ENCODE measurements around the gene MYZAP. TPM values are rescaled to one million over a fixed set of nuclear protein-coding genes. Genes with fewer than 3 reads are reported as not detected.

The MYZAP gene
- total and polyA plus RNA-seq, 2 experiments from 2014 or later: 1.0 to 1.5 TPM

DNA sequence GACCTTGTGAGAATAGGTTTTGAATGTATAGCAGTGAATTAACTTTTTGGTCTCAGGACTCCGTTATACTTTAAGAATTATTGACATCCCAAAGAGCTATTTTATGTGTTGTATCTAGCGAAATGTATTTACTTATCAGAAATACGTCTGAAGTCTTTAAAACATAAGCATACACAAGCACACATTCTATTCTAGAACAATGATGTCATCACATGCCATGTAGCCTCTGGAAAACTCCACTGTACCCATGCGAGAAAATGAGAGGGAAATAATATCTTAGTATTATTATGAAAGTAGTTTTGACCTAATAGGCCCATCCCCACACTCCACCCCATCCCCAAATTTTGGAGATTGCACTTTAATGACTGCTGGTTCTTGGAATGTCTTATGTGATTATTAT, 116.3 kb downstream of the MYZAP start:
- H3K9me3 Mint-ChIP-seq: no peaks in the 10 kb centered on the region
- Histone ChIP-seq H3F3A (replicated peaks; ENCODE audit: low read depth) (no peaks in the 10 kb centered on the region), H3K4me2 (peak overlapping the region; percentile 92), H3K9me2 (ENCODE audit: insufficient read depth) (peaks cover 7% of the 10 kb centered on the region), H3K27me3 (ENCODE audit: insufficient read depth) (peaks cover under 1% of the 10 kb centered on the region; the same call in 1 of the 2 replicates), H3K79me2 (replicated peaks; ENCODE audit: insufficient read depth) (peaks cover 37% of the 10 kb centered on the region), H3K4me1 (ENCODE audit: insufficient read depth) (0 out of 2 replicates have a peak, but pooled peaks cover 4% of the 10 kb centered on the region), H4K20me1 (replicated peaks; ENCODE audit: insufficient read depth) (peaks cover 5% of the 10 kb centered on the region), H3K27ac (ENCODE audit: low read depth) (no peak overlapping the region), H2AFZ (no peak overlapping the region), H3K4me3 (peak overlapping the region; percentile 86), H3K36me3 (ENCODE audit: insufficient read depth) (peaks cover 37% of the 10 kb centered on the region)
- no peak for ATAC-seq
- H3K4me3 Mint-ChIP-seq: peak overlapping the region; percentile 91
- TF ChIP-seq EZH2phosphoT487 (IDR thresholded peaks at IDR 0.05; ENCODE audit: unreplicated experiment) (no peak), ZNF331 (CRISPR knock-in tag; IDR thresholded peaks at IDR 0.05; ENCODE audit: low read depth) (no peak), EZH2 (IDR thresholded peaks at IDR 0.05; ENCODE audit: low read depth, unreplicated experiment) (no peak)
- TF ChIP-seq, protein P1, sequence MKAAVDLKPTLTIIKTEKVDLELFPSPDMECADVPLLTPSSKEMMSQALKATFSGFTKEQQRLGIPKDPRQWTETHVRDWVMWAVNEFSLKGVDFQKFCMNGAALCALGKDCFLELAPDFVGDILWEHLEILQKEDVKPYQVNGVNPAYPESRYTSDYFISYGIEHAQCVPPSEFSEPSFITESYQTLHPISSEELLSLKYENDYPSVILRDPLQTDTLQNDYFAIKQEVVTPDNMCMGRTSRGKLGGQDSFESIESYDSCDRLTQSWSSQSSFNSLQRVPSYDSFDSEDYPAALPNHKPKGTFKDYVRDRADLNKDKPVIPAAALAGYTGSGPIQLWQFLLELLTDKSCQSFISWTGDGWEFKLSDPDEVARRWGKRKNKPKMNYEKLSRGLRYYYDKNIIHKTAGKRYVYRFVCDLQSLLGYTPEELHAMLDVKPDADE (IDR thresholded peaks at IDR 0.05): no peak
- TF ChIP-seq, protein P2, sequence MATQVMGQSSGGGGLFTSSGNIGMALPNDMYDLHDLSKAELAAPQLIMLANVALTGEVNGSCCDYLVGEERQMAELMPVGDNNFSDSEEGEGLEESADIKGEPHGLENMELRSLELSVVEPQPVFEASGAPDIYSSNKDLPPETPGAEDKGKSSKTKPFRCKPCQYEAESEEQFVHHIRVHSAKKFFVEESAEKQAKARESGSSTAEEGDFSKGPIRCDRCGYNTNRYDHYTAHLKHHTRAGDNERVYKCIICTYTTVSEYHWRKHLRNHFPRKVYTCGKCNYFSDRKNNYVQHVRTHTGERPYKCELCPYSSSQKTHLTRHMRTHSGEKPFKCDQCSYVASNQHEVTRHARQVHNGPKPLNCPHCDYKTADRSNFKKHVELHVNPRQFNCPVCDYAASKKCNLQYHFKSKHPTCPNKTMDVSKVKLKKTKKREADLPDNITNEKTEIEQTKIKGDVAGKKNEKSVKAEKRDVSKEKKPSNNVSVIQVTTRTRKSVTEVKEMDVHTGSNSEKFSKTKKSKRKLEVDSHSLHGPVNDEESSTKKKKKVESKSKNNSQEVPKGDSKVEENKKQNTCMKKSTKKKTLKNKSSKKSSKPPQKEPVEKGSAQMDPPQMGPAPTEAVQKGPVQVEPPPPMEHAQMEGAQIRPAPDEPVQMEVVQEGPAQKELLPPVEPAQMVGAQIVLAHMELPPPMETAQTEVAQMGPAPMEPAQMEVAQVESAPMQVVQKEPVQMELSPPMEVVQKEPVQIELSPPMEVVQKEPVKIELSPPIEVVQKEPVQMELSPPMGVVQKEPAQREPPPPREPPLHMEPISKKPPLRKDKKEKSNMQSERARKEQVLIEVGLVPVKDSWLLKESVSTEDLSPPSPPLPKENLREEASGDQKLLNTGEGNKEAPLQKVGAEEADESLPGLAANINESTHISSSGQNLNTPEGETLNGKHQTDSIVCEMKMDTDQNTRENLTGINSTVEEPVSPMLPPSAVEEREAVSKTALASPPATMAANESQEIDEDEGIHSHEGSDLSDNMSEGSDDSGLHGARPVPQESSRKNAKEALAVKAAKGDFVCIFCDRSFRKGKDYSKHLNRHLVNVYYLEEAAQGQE (IDR thresholded peaks at IDR 0.05; ENCODE audit: unreplicated experiment): no peak
- TF ChIP-seq, protein P3, sequence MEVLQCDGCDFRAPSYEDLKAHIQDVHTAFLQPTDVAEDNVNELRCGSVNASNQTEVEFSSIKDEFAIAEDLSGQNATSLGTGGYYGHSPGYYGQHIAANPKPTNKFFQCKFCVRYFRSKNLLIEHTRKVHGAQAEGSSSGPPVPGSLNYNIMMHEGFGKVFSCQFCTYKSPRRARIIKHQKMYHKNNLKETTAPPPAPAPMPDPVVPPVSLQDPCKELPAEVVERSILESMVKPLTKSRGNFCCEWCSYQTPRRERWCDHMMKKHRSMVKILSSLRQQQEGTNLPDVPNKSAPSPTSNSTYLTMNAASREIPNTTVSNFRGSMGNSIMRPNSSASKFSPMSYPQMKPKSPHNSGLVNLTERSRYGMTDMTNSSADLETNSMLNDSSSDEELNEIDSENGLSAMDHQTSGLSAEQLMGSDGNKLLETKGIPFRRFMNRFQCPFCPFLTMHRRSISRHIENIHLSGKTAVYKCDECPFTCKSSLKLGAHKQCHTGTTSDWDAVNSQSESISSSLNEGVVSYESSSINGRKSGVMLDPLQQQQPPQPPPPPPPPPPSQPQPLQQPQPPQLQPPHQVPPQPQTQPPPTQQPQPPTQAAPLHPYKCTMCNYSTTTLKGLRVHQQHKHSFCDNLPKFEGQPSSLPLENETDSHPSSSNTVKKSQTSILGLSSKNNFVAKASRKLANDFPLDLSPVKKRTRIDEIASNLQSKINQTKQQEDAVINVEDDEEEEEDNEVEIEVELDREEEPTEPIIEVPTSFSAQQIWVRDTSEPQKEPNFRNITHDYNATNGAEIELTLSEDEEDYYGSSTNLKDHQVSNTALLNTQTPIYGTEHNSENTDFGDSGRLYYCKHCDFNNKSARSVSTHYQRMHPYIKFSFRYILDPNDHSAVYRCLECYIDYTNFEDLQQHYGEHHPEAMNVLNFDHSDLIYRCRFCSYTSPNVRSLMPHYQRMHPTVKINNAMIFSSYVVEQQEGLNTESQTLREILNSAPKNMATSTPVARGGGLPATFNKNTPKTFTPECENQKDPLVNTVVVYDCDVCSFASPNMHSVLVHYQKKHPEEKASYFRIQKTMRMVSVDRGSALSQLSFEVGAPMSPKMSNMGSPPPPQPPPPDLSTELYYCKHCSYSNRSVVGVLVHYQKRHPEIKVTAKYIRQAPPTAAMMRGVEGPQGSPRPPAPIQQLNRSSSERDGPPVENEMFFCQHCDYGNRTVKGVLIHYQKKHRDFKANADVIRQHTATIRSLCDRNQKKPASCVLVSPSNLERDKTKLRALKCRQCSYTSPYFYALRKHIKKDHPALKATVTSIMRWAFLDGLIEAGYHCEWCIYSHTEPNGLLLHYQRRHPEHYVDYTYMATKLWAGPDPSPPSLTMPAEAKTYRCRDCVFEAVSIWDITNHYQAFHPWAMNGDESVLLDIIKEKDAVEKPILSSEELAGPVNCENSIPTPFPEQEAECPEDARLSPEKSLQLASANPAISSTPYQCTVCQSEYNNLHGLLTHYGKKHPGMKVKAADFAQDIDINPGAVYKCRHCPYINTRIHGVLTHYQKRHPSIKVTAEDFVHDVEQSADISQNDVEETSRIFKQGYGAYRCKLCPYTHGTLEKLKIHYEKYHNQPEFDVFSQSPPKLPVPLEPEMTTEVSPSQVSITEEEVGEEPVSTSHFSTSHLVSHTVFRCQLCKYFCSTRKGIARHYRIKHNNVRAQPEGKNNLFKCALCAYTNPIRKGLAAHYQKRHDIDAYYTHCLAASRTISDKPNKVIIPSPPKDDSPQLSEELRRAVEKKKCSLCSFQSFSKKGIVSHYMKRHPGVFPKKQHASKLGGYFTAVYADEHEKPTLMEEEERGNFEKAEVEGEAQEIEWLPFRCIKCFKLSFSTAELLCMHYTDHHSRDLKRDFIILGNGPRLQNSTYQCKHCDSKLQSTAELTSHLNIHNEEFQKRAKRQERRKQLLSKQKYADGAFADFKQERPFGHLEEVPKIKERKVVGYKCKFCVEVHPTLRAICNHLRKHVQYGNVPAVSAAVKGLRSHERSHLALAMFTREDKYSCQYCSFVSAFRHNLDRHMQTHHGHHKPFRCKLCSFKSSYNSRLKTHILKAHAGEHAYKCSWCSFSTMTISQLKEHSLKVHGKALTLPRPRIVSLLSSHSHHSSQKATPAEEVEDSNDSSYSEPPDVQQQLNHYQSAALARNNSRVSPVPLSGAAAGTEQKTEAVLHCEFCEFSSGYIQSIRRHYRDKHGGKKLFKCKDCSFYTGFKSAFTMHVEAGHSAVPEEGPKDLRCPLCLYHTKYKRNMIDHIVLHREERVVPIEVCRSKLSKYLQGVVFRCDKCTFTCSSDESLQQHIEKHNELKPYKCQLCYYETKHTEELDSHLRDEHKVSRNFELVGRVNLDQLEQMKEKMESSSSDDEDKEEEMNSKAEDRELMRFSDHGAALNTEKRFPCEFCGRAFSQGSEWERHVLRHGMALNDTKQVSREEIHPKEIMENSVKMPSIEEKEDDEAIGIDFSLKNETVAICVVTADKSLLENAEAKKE (CRISPR knock-in tag; IDR thresholded peaks at IDR 0.05): no peak
- no peak overlapping the region for H3K27ac Mint-ChIP-seq
- DNase-seq (ENCODE audit: low spot score): no peak
- H3K27me3 Mint-ChIP-seq (ENCODE audit: insufficient read depth, low read depth, poor library complexity): peaks cover 15% of the 10 kb centered on the region
- peaks cover 37% of the 10 kb centered on the region for H3K36me3 Mint-ChIP-seq (ENCODE audit: low read depth)
- peaks cover 7% of the 10 kb centered on the region; the same call in 2 of the 3 replicates for H3K4me1 Mint-ChIP-seq
